Keratinocyte (primary cell): ENCODE results near the gene HAND2.

Experiments used
- CTCF ChIP-seq, 3 experiments: IDR thresholded peaks in 1 of 3; conservative IDR thresholded peaks in 1 of 3; optimal IDR thresholded peaks in 1 of 3; 2 replicates in 2 of 3; 3 replicates in 1 of 3; pipeline versions ENCODE3 to v1.5.1; 2011; ENCODE audit warnings: low read length in 3 of 3, mild to moderate bottlenecking in 3 of 3, moderate library complexity in 2 of 3, control low read depth in 1 of 3, inconsistent platforms in 1 of 3; ENCODE audit not compliant: insufficient read depth in 2 of 3; ENCODE audit errors: extremely low read depth in 1 of 3
- EZH2 ChIP-seq: IDR thresholded peaks from one replicate; pipeline ENCODE4 v1.6.1; 2012; ENCODE audit warnings: inconsistent platforms, mild to moderate bottlenecking, low read length, moderate library complexity

GRCh38 chr4:173514641-173515217, 15.3 kb downstream of the HAND2 start:
- TF ChIP-seq CTCF (optimal IDR thresholded peaks at IDR 0.05 in 1 of 3, IDR thresholded peaks at IDR 0.05 in 1 of 3, conservative IDR thresholded peaks at IDR 0.05 in 1 of 3; ENCODE audit: extremely low read depth in 1 of 3, insufficient read depth in 2 of 3, low read length in 3 of 3) (no peak), EZH2 (no peak)
